Rectal smooth muscle tissue (tissue), 1 donor: ENCODE results near the gene ZNF311.

Experiments
- H3K27ac ChIP-seq: one replicate; pipeline ENCODE4 v1.7.0; 2013; ENCODE audit warnings: low read depth, low read length, inconsistent platforms
- H3K27me3 ChIP-seq: one replicate; pipeline ENCODE4 v1.7.0; 2013; ENCODE audit warnings: low read length; ENCODE audit not compliant: control insufficient read depth, insufficient read depth
- H3K36me3 ChIP-seq: one replicate; pipeline ENCODE4 v1.7.0; 2013; ENCODE audit warnings: low read length; ENCODE audit not compliant: control insufficient read depth, insufficient read depth
- H3K4me1 ChIP-seq: one replicate; pipeline ENCODE4 v1.7.0; 2013; ENCODE audit warnings: low read length; ENCODE audit not compliant: control insufficient read depth, insufficient read depth
- H3K4me3 ChIP-seq: one replicate; pipeline ENCODE4 v1.7.0; 2013; ENCODE audit warnings: low read length
- H3K9ac ChIP-seq: one replicate; pipeline ENCODE4 v1.7.0; 2013; ENCODE audit warnings: low read length

ZNF311 gene

GRCh38 chr6:29005183-29005885 lies at the start of gene ZNF311:
Gene ZNF311 (minus strand): TSS chr6:29005315. CDS start chr6:29003954, 1,361 bp downstream.
- H3K27me3 ChIP-seq = no peaks in the 10 kb centered on the region
- H3K9ac ChIP-seq = no peak within 1 kb of the TSS
- H3K4me1 ChIP-seq = peaks cover 2% of the 10 kb centered on the region
- no peaks in the 10 kb centered on the region for H3K36me3 ChIP-seq
- H3K4me3 ChIP-seq = peak within 1 kb of the TSS; percentile 82
- H3K27ac ChIP-seq = peak within 1 kb of the TSS; percentile 55

GRCh38 chr6:29051680-29052079 lies 46.6 kb upstream of the ZNF311 start:
- Histone ChIP-seq H3K4me3 (no peak overlapping the region), H3K9ac (no peak overlapping the region), H3K36me3 (no peaks in the 10 kb centered on the region), H3K27me3 (no peaks in the 10 kb centered on the region), H3K27ac (no peak overlapping the region), H3K4me1 (no peaks in the 10 kb centered on the region)

- no peaks in the 10 kb centered on the region for H3K27me3 ChIP-seq
- no peaks in the 10 kb centered on the region for H3K4me1 ChIP-seq
- no peak within 1 kb of the TSS for H3K9ac ChIP-seq
- H3K4me3 ChIP-seq = no peak within 1 kb of the TSS
- H3K36me3 ChIP-seq = no peaks in the 10 kb centered on the region
- no peak within 1 kb of the TSS for H3K27ac ChIP-seq
Observed at GRCh38 chr6:29045075-29045474, 40.0 kb upstream of the ZNF311 start, which contains the start of gene OR2W1. Gene OR2W1 (minus strand): TSS chr6:29045175. CDS start chr6:29045175, 0 bp downstream.

- no peaks in the 10 kb centered on the region for H3K36me3 ChIP-seq
- H3K4me3 ChIP-seq = no peak overlapping the region
- H3K9ac ChIP-seq = no peak overlapping the region
- no peak overlapping the region for H3K27ac ChIP-seq
- H3K27me3 ChIP-seq = no peaks in the 10 kb centered on the region
- H3K4me1 ChIP-seq = no peaks in the 10 kb centered on the region
Observed at GRCh38 chr6:29035951-29036350, 30.8 kb upstream of the ZNF311 start.

- no peak overlapping the region for H3K9ac ChIP-seq
- H3K27me3 ChIP-seq = no peaks in the 10 kb centered on the region
- H3K36me3 ChIP-seq = no peaks in the 10 kb centered on the region
- H3K4me1 ChIP-seq = no peaks in the 10 kb centered on the region
- H3K4me3 ChIP-seq = no peak overlapping the region
- no peak overlapping the region for H3K27ac ChIP-seq
Observed at GRCh38 chr6:29028821-29029220, 23.7 kb upstream of the ZNF311 start.

GRCh38 chr6:29025927-29026585 lies 20.9 kb upstream of the ZNF311 start:
- no peaks in the 10 kb centered on the region for H3K36me3 ChIP-seq

GRCh38 chr6:29021434-29021833 lies 16.3 kb upstream of the ZNF311 start:
- H3K36me3 ChIP-seq = no peaks in the 10 kb centered on the region
- no peak overlapping the region for H3K9ac ChIP-seq
- no peaks in the 10 kb centered on the region for H3K4me1 ChIP-seq
- no peak overlapping the region for H3K27ac ChIP-seq
- peaks cover 4% of the 10 kb centered on the region for H3K27me3 ChIP-seq
- H3K4me3 ChIP-seq = no peak overlapping the region

More at GRCh38 chr6:29025927-29026585, 20.9 kb upstream of the ZNF311 start:
- Histone ChIP-seq H3K4me1 (no peaks in the 10 kb centered on the region), H3K27ac (no peak overlapping the region), H3K9ac (no peak overlapping the region), H3K27me3 (peaks cover 4% of the 10 kb centered on the region), H3K4me3 (no peak overlapping the region)

GRCh38 chr6:29019629-29020028 lies 14.5 kb upstream of the ZNF311 start:
- H3K4me1 ChIP-seq = no peaks in the 10 kb centered on the region
- H3K4me3 ChIP-seq = no peak overlapping the region
- H3K36me3 ChIP-seq = no peaks in the 10 kb centered on the region
- peaks cover 6% of the 10 kb centered on the region for H3K27me3 ChIP-seq
- no peak overlapping the region for H3K27ac ChIP-seq
- no peak overlapping the region for H3K9ac ChIP-seq

GRCh38 chr6:29017428-29017802 lies 12.3 kb upstream of the ZNF311 start:
- H3K4me3 ChIP-seq = no peak overlapping the region
- peaks cover 7% of the 10 kb centered on the region for H3K27me3 ChIP-seq
- H3K27ac ChIP-seq = no peak overlapping the region
- no peak overlapping the region for H3K9ac ChIP-seq
- H3K36me3 ChIP-seq = no peaks in the 10 kb centered on the region
- H3K4me1 ChIP-seq = no peaks in the 10 kb centered on the region

- Histone ChIP-seq H3K4me3 (peak overlapping the region; percentile 86), H3K4me1 (no peaks in the 10 kb centered on the region), H3K9ac (peak overlapping the region; percentile 1), H3K27me3 (peaks cover 6% of the 10 kb centered on the region), H3K27ac (no peak overlapping the region), H3K36me3 (no peaks in the 10 kb centered on the region)
Observed at GRCh38 chr6:29016559-29017427, 11.7 kb upstream of the ZNF311 start.

GRCh38 chr6:29014729-29015608 lies 9.9 kb upstream of the ZNF311 start:
- Histone ChIP-seq H3K27ac (no peak overlapping the region), H3K4me3 (no peak overlapping the region), H3K9ac (no peak overlapping the region), H3K4me1 (no peaks in the 10 kb centered on the region), H3K27me3 (peaks cover 6% of the 10 kb centered on the region), H3K36me3 (no peaks in the 10 kb centered on the region)
